ENCODE results near the gene USP1. TPM values are rescaled to one million over a fixed set of nuclear protein-coding genes. Genes with fewer than 3 reads are reported as not detected.

The USP1 gene
- polyA plus RNA-seq, 1 experiment = 4.3 TPM

DNA sequence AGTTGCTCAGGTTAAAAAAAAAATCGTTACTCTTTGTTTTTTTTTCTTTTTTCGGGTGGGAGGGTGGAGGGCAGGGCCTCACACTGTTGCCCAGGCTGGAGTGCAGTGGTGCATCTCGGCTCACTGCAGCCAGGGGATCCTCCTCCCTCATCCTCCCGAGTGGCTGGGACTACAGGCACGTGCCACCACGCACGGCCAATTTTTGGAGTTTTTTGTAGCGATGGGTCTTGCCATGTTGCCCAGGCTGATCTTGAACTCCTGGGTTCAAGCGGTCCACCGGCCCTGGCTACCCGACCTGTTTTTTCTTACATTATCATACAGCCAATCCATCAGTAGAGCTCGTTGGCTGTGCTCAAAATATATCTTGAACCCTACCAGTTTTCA, 2.2 kb upstream of the USP1 start:
- Histone ChIP-seq H3K36me3 (ENCODE audit: control insufficient read depth, insufficient read depth, low read length) (no peaks in the 10 kb centered on the region), H3K4me3 (ENCODE audit: low read depth, low read length) (no peak overlapping the region), H3K27me3 (ENCODE audit: control insufficient read depth, insufficient read depth, low read length) (no peaks in the 10 kb centered on the region)
- TF ChIP-seq, protein P1, sequence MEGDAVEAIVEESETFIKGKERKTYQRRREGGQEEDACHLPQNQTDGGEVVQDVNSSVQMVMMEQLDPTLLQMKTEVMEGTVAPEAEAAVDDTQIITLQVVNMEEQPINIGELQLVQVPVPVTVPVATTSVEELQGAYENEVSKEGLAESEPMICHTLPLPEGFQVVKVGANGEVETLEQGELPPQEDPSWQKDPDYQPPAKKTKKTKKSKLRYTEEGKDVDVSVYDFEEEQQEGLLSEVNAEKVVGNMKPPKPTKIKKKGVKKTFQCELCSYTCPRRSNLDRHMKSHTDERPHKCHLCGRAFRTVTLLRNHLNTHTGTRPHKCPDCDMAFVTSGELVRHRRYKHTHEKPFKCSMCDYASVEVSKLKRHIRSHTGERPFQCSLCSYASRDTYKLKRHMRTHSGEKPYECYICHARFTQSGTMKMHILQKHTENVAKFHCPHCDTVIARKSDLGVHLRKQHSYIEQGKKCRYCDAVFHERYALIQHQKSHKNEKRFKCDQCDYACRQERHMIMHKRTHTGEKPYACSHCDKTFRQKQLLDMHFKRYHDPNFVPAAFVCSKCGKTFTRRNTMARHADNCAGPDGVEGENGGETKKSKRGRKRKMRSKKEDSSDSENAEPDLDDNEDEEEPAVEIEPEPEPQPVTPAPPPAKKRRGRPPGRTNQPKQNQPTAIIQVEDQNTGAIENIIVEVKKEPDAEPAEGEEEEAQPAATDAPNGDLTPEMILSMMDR (IDR thresholded peaks at IDR 0.05; ENCODE audit: insufficient read depth, low read depth, low read length) = no peak
- DNase-seq (ENCODE audit: low read depth) = no peak
- POLR2A ChIA-PET = no interaction called here
- CTCF ChIA-PET = no interaction called here

DNA sequence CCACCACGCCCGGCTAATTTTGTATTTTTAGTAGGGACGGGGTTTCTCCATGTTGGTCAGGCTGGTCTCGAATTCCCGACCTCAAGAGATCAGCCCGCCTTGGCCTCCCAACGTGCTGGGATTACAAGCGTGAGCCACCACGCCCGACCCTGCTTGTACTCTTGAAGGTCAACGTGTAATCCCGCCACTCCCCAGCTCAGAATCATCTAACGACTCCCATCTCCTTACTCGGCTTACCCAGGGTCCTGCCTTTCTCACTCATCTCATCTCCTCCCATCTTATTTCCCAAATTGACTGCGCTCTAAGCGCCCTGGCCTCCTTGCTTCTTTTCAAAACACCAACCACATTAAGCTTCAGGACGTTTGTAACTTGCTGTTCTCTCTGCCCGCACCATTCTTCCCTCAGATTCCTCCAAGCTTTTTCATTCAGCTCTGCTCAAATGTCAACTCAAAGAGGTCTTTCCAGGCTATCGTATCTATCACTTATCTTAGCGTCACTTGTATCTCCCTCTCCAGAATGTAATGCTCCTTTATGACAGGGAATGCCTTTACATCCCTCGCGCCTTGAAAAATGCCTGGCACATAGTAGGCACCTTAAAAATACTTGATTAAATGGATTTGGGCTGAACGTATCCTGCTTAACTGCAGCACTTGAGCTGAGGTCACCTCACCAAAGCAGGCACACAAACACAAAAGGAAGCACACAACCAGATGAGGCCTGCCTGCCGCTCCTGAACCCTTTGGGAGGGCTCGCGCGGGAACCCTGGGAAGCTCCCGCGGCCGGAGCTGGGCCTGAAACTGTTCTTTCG, 1.4 kb upstream of the USP1 start:
- no peaks in the 10 kb centered on the region for H3K27me3 ChIP-seq (ENCODE audit: control insufficient read depth, insufficient read depth, low read length)
- ChIA-PET CTCF (interaction anchor here (0.9 to 1.6 kb wide), 3 partner anchors 28 to 311 kb away, joined by 3 to 8 read pairs (median 6); no protein-coding TSS in a partner anchor), POLR2A (interaction anchor here (0.6 to 0.9 kb wide), 2 partner anchors 110 to 301 kb away, joined by 3 read pairs; no protein-coding TSS in a partner anchor)
- TF ChIP-seq, protein P1 (IDR thresholded peaks at IDR 0.05; ENCODE audit: insufficient read depth, low read depth, low read length) = no peak
- no peak for DNase-seq (ENCODE audit: low read depth)
- peak overlapping the region; percentile 95 for H3K4me3 ChIP-seq (ENCODE audit: low read depth, low read length)
- no peaks in the 10 kb centered on the region for H3K36me3 ChIP-seq (ENCODE audit: control insufficient read depth, insufficient read depth, low read length)

DNA sequence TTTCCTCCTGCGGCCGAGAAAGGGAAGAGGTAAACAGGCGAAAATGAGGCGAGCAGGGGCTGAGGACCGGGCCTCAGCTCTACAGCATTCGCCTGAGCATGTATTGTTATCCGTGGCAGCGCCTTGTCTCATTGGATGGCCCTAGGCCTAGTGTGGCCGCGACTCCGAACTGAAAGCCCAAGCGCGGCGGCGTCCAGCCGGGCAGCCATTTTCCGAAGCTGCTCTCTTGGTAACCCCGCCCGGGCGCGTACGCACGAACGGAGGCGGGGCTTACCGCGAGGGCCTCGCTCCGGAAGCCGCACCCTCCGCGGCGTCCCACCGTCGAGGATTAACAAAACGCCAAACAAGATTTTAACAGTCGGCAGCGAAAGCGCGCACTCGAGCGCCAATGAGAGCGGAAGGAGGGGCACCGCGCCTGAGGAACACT, 797 bp upstream of the USP1 start:
- Histone ChIP-seq H3K27me3 (ENCODE audit: control insufficient read depth, insufficient read depth, low read length) (no peaks in the 10 kb centered on the region), H3K36me3 (ENCODE audit: control insufficient read depth, insufficient read depth, low read length) (no peaks in the 10 kb centered on the region), H3K4me3 (ENCODE audit: low read depth, low read length) (peak overlapping the region; percentile 95)
- TF ChIP-seq, protein P1 (IDR thresholded peaks at IDR 0.05; ENCODE audit: insufficient read depth, low read depth, low read length) = no peak
- DNase-seq (ENCODE audit: low read depth) = no peak
- CTCF ChIA-PET = interaction anchor here (0.9 to 1.6 kb wide), 3 partner anchors 29 to 310 kb away, joined by 3 to 8 read pairs (median 6); no protein-coding TSS in a partner anchor
- POLR2A ChIA-PET = interaction anchor here (0.6 to 0.9 kb wide), 2 partner anchors 111 to 300 kb away, joined by 3 read pairs; no protein-coding TSS in a partner anchor

DNA sequence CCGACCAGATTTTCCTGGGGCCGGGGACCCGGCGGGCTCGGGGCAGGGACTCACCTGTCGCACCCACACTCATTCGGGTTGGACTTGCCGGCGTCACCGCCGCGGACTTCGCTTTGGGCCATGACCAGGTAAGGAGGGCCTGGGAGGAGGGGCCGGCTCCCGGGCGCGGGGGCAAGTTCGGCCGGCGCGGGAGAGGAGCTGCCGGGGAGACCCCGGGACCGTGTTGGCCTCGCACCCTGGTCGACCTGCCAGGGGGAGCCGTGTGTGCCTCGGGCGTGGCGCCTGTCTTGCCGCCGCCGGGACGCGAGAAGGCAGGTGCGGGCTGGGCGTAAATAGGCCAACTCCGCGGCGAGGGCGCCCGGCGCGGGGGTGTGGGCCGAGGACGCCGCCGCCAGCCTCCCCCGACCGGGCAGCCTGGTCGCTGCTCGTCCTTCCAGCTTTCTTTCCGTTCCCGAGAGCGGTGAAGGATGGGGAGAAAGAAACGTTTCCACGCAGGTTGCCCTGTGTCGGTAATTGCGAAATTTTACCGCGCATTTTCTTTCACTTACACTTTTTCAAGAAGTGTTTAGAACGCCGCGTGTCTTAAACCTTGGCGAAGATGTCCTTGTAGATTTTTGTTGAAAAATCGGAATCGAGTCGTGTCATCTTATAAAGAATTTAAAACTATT, 558 bp downstream of the USP1 start:
- POLR2A ChIA-PET = no interaction called here
- H3K4me3 ChIP-seq (ENCODE audit: low read depth, low read length) = peak overlapping the region; percentile 95
- H3K27me3 ChIP-seq (ENCODE audit: control insufficient read depth, insufficient read depth, low read length) = no peaks in the 10 kb centered on the region
- DNase-seq (ENCODE audit: low read depth) = no peak
- CTCF ChIA-PET = interaction anchor here (2.3 kb wide), 1 partner anchor 10 kb away, joined by 7 read pairs; no protein-coding TSS in a partner anchor
- no peaks in the 10 kb centered on the region for H3K36me3 ChIP-seq (ENCODE audit: control insufficient read depth, insufficient read depth, low read length)
- TF ChIP-seq, protein P1 (IDR thresholded peaks at IDR 0.05; ENCODE audit: insufficient read depth, low read depth, low read length) = no peak

DNA sequence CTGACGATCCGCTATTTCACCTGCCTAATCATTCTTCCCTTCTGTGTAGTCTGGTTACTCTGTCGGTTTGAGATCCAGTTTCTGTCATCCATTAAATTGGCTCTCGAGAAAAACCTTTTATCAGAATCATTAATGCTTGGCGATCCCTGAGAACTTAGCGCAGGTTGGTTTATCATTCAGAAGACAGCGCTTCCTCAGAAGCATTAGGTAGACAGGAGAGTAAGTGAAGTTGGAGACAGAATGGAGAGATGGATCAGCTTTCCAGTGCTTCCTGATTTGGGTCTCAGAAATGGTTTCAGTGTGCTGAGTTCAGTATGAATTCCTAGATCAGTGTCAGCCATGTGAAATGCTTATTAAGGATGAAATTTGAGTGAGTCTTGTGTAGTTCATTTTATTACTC, 1.3 kb downstream of the USP1 start:
- Histone ChIP-seq H3K4me3 (ENCODE audit: low read depth, low read length) (peak overlapping the region; percentile 95), H3K36me3 (ENCODE audit: control insufficient read depth, insufficient read depth, low read length) (peaks cover 2% of the 10 kb centered on the region; the same call in 1 of the 2 replicates), H3K27me3 (ENCODE audit: control insufficient read depth, insufficient read depth, low read length) (no peaks in the 10 kb centered on the region)
- ChIA-PET POLR2A (no interaction called here), CTCF (interaction anchor here (2.3 kb wide), 1 partner anchor 9 kb away, joined by 7 read pairs; no protein-coding TSS in a partner anchor)
- TF ChIP-seq, protein P1 (IDR thresholded peaks at IDR 0.05; ENCODE audit: insufficient read depth, low read depth, low read length) = no peak
- no peak for DNase-seq (ENCODE audit: low read depth)
